Measurements from ENCODE around the gene NTN4.
"Not testable (repeated sequence)": the region's sequence is repeated elsewhere in the genome, so short reads cannot be mapped to it uniquely, and the experiment has no call there.

Gene NTN4

DNA sequence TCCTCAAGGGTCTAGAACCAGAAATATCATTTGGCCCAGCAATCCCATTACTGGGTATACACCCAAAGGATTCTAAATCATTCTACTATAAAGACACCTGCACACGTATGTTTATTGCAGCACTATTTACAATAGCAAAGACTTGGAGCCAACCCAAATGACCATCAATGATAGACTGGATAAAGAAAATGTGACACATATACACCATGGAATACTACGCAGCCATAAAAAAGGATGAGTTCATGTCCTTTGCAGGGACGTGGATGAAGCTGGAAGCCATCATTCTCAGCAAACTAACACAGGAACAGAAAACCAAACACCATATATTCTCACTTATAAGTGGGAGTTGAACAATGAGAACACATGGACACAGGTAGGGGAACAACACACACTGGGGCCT lies 112.8 kb downstream of the NTN4 start:
- not testable (repeated sequence) for H3K79me1 ChIP-seq (ENCODE audit: low read length); H4K5ac ChIP-seq (ENCODE audit: low read length)
- no CpG with 5 or more reads among the region's 3 CpGs for WGBS (ENCODE audit: extremely low coverage, insufficient coverage, low lambda C conversion rate)

GRCh38 chr12:95674631-95675030 lies 115.9 kb downstream of the NTN4 start:
- no CpG with 5 or more reads among the region's 1 CpG for WGBS (ENCODE audit: extremely low coverage, insufficient coverage, low lambda C conversion rate)

More for the DNA sequence above, 112.8 kb downstream of the NTN4 start:
- H3K23ac ChIP-seq (ENCODE audit: low read length); H2BK120ac ChIP-seq (ENCODE audit: low read depth, low read length); H2AK5ac ChIP-seq (ENCODE audit: low read length); H3K36me3 ChIP-seq (ENCODE audit: control insufficient read depth, insufficient read depth, low read length); H3K4ac ChIP-seq (ENCODE audit: low read depth, low read length); H4K8ac ChIP-seq (ENCODE audit: low read depth, low read length); H2BK5ac ChIP-seq (ENCODE audit: low read length); H3K27ac ChIP-seq (ENCODE audit: low read depth, low read length); H3K56ac ChIP-seq (ENCODE audit: low read length); H2BK15ac ChIP-seq (replicated peaks; ENCODE audit: low read depth); DNase-seq; H3K4me3 ChIP-seq (ENCODE audit: low read length); H3K9ac ChIP-seq (ENCODE audit: low read length); H3K4me2 ChIP-seq (ENCODE audit: low read length); H3K79me2 ChIP-seq (ENCODE audit: control insufficient read depth, insufficient read depth, low read length); H3K27me3 ChIP-seq (ENCODE audit: insufficient read depth, low read length, poor library complexity); H3K4me1 ChIP-seq (ENCODE audit: control insufficient read depth, low read depth, low read length); H3K18ac ChIP-seq (ENCODE audit: low read length): not testable (repeated sequence)

GRCh38 chr12:95674163-95674562 lies 116.4 kb downstream of the NTN4 start:
- Histone ChIP-seq H3K79me2 (ENCODE audit: control insufficient read depth, insufficient read depth, low read length) (no peaks in the 10 kb centered on the region), H3K36me3 (ENCODE audit: control insufficient read depth, insufficient read depth, low read length) (no peaks in the 10 kb centered on the region), H3K4me3 (ENCODE audit: low read length) (no peak overlapping the region), H3K56ac (ENCODE audit: low read length) (no peak overlapping the region), H2AK5ac (ENCODE audit: low read length) (no peak overlapping the region), H3K79me1 (ENCODE audit: low read length) (no peaks in the 10 kb centered on the region), H3K4ac (ENCODE audit: low read depth, low read length) (no peak overlapping the region), H3K4me2 (ENCODE audit: low read length) (no peak overlapping the region), H4K8ac (ENCODE audit: low read depth, low read length) (no peak overlapping the region), H3K23ac (ENCODE audit: low read length) (no peak overlapping the region), H2BK120ac (ENCODE audit: low read depth, low read length) (no peak overlapping the region), H3K4me1 (ENCODE audit: control insufficient read depth, low read depth, low read length) (no peaks in the 10 kb centered on the region), H2BK5ac (ENCODE audit: low read length) (no peak overlapping the region), H4K5ac (ENCODE audit: low read length) (no peak overlapping the region), H3K27ac (ENCODE audit: low read depth, low read length) (no peak overlapping the region), H2BK15ac (replicated peaks; ENCODE audit: low read depth) (no peak overlapping the region), H3K18ac (ENCODE audit: low read length) (no peak overlapping the region), H3K27me3 (ENCODE audit: insufficient read depth, low read length, poor library complexity) (no peaks in the 10 kb centered on the region), H3K9ac (ENCODE audit: low read length) (no peak overlapping the region)
- DNase-seq: no peak

More at GRCh38 chr12:95674631-95675030, 115.9 kb downstream of the NTN4 start:
- no peaks in the 10 kb centered on the region for H3K36me3 ChIP-seq (ENCODE audit: control insufficient read depth, insufficient read depth, low read length)
- no peaks in the 10 kb centered on the region for H3K79me1 ChIP-seq (ENCODE audit: low read length)
- no peak overlapping the region for H2BK120ac ChIP-seq (ENCODE audit: low read depth, low read length)
- H3K18ac ChIP-seq (ENCODE audit: low read length): no peak overlapping the region
- H3K56ac ChIP-seq (ENCODE audit: low read length): no peak overlapping the region
- no peak overlapping the region for H3K4me3 ChIP-seq (ENCODE audit: low read length)
- no peak overlapping the region for H4K5ac ChIP-seq (ENCODE audit: low read length)
- H3K27ac ChIP-seq (ENCODE audit: low read depth, low read length): no peak overlapping the region
- H3K4me2 ChIP-seq (ENCODE audit: low read length): no peak overlapping the region
- H3K79me2 ChIP-seq (ENCODE audit: control insufficient read depth, insufficient read depth, low read length): no peaks in the 10 kb centered on the region
- H2BK15ac ChIP-seq (replicated peaks; ENCODE audit: low read depth): no peak overlapping the region
- no peak overlapping the region for H3K23ac ChIP-seq (ENCODE audit: low read length)
- H3K4ac ChIP-seq (ENCODE audit: low read depth, low read length): no peak overlapping the region
- H2BK5ac ChIP-seq (ENCODE audit: low read length): no peak overlapping the region
- DNase-seq: no peak
- no peak overlapping the region for H4K8ac ChIP-seq (ENCODE audit: low read depth, low read length)
- no peak overlapping the region for H3K9ac ChIP-seq (ENCODE audit: low read length)
- H3K27me3 ChIP-seq (ENCODE audit: insufficient read depth, low read length, poor library complexity): no peaks in the 10 kb centered on the region
- H3K4me1 ChIP-seq (ENCODE audit: control insufficient read depth, low read depth, low read length): no peaks in the 10 kb centered on the region
- H2AK5ac ChIP-seq (ENCODE audit: low read length): no peak overlapping the region

DNA sequence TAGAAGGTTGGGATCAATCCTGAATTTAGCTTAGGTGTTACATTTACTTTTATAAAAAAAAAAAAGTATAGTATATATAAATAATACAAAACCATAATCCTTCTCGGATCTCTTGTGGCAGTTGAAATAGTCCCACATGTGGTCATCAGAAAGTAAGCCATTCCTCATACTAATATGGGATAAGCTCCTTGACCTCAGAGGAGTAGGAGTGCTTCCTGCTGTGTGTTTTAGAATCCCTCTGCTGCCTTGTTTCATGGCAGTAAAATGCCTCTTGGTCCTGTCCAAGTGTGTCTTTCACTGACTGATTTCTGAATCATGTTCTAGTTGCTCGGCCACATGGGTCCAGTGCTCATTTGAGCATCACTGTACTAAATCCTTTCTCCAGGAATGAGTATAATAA lies 117.0 kb downstream of the NTN4 start:
- Histone ChIP-seq H4K8ac (ENCODE audit: low read depth, low read length) (no peak overlapping the region), H3K36me3 (ENCODE audit: control insufficient read depth, insufficient read depth, low read length) (no peaks in the 10 kb centered on the region), H3K23ac (ENCODE audit: low read length) (no peak overlapping the region), H3K4ac (ENCODE audit: low read depth, low read length) (no peak overlapping the region), H2BK120ac (ENCODE audit: low read depth, low read length) (no peak overlapping the region), H3K4me1 (ENCODE audit: control insufficient read depth, low read depth, low read length) (no peaks in the 10 kb centered on the region), H2AK5ac (ENCODE audit: low read length) (no peak overlapping the region), H3K27ac (ENCODE audit: low read depth, low read length) (no peak overlapping the region), H2BK15ac (replicated peaks; ENCODE audit: low read depth) (no peak overlapping the region), H3K4me2 (ENCODE audit: low read length) (no peak overlapping the region), H3K9ac (ENCODE audit: low read length) (no peak overlapping the region), H3K56ac (ENCODE audit: low read length) (no peak overlapping the region), H3K4me3 (ENCODE audit: low read length) (no peak overlapping the region), H3K18ac (ENCODE audit: low read length) (no peak overlapping the region), H3K27me3 (ENCODE audit: insufficient read depth, low read length, poor library complexity) (no peaks in the 10 kb centered on the region), H2BK5ac (ENCODE audit: low read length) (no peak overlapping the region), H3K79me1 (ENCODE audit: low read length) (no peaks in the 10 kb centered on the region), H3K79me2 (ENCODE audit: control insufficient read depth, insufficient read depth, low read length) (no peaks in the 10 kb centered on the region), H4K5ac (ENCODE audit: low read length) (no peak overlapping the region)
- DNase-seq: no peak
- WGBS (ENCODE audit: extremely low coverage, insufficient coverage, low lambda C conversion rate): no CpG with 5 or more reads among the region's 2 CpGs

DNA sequence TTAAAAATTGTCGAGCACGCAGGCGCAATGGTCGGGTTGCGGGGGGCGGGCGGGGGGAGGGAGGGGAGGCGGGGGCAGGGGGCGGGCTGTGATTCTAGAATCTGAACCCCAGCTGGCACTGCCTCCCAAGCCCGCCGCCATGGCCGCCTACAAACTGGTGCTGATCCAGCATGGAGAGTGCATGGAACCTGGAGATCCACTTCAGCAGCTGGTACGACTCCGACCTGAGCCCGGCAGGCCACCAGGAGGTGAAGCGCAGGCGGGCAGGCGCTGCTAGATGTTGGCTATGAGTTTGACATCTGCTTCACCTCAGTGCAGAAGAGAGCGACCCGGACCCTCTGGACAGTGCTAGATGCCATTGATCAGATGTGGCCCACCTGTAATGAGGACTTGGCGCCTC lies 118.4 kb downstream of the NTN4 start:
- WGBS (ENCODE audit: extremely low coverage, insufficient coverage, low lambda C conversion rate): no CpG with 5 or more reads among the region's 21 CpGs
- Histone ChIP-seq H3K4me1 (ENCODE audit: control insufficient read depth, low read depth, low read length) (no peaks in the 10 kb centered on the region), H3K4me3 (ENCODE audit: low read length) (no peak overlapping the region), H2BK5ac (ENCODE audit: low read length) (no peak overlapping the region), H4K8ac (ENCODE audit: low read depth, low read length) (no peak overlapping the region), H3K36me3 (ENCODE audit: control insufficient read depth, insufficient read depth, low read length) (no peaks in the 10 kb centered on the region), H4K5ac (ENCODE audit: low read length) (no peak overlapping the region), H3K23ac (ENCODE audit: low read length) (no peak overlapping the region), H2BK120ac (ENCODE audit: low read depth, low read length) (no peak overlapping the region), H2BK15ac (replicated peaks; ENCODE audit: low read depth) (no peak overlapping the region), H3K56ac (ENCODE audit: low read length) (no peak overlapping the region), H3K18ac (ENCODE audit: low read length) (no peak overlapping the region), H3K79me2 (ENCODE audit: control insufficient read depth, insufficient read depth, low read length) (no peaks in the 10 kb centered on the region), H3K4ac (ENCODE audit: low read depth, low read length) (no peak overlapping the region), H3K27ac (ENCODE audit: low read depth, low read length) (no peak overlapping the region), H2AK5ac (ENCODE audit: low read length) (no peak overlapping the region), H3K79me1 (ENCODE audit: low read length) (no peaks in the 10 kb centered on the region), H3K9ac (ENCODE audit: low read length) (no peak overlapping the region), H3K27me3 (ENCODE audit: insufficient read depth, low read length, poor library complexity) (no peaks in the 10 kb centered on the region), H3K4me2 (ENCODE audit: low read length) (no peak overlapping the region)
- DNase-seq: no peak

DNA sequence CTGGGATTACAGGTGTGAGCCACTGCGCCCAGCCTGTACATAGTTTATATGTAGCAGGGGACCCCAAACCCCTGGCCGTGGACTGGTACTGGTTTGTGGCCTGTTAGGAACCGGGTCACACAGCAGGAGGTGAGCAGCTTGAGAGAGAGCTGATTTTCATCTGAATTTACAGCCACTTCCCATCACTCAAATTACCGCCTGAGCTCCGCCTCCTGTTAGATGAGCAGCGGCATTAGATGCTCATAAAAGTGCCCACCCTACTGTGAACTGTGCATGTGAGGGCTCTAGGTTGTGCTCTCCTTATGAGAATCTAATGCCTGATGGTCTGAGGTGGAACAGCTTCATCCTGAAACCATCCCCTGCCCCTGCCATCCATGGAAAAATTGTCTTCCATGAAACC lies 119.3 kb downstream of the NTN4 start:
- H2BK5ac ChIP-seq (ENCODE audit: low read length): no peak overlapping the region
- no peak overlapping the region for H4K5ac ChIP-seq (ENCODE audit: low read length)
- H3K4ac ChIP-seq (ENCODE audit: low read depth, low read length): no peak overlapping the region
- H3K79me1 ChIP-seq (ENCODE audit: low read length): no peaks in the 10 kb centered on the region
- DNase-seq: no peak
- no peak overlapping the region for H4K8ac ChIP-seq (ENCODE audit: low read depth, low read length)
- no peaks in the 10 kb centered on the region for H3K36me3 ChIP-seq (ENCODE audit: control insufficient read depth, insufficient read depth, low read length)
- H3K56ac ChIP-seq (ENCODE audit: low read length): no peak overlapping the region
- no peak overlapping the region for H2BK15ac ChIP-seq (replicated peaks; ENCODE audit: low read depth)
- H2AK5ac ChIP-seq (ENCODE audit: low read length): no peak overlapping the region
- no peak overlapping the region for H3K9ac ChIP-seq (ENCODE audit: low read length)
- H3K4me2 ChIP-seq (ENCODE audit: low read length): no peak overlapping the region
- no CpG with 5 or more reads among the region's 6 CpGs for whole genome bisulfite sequencing (ENCODE audit: extremely low coverage, insufficient coverage, low lambda C conversion rate)
- H2BK120ac ChIP-seq (ENCODE audit: low read depth, low read length): no peak overlapping the region
- H3K27ac ChIP-seq (ENCODE audit: low read depth, low read length): no peak overlapping the region
- H3K27me3 ChIP-seq (ENCODE audit: insufficient read depth, low read length, poor library complexity): no peaks in the 10 kb centered on the region
- no peak overlapping the region for H3K4me3 ChIP-seq (ENCODE audit: low read length)
- no peaks in the 10 kb centered on the region for H3K4me1 ChIP-seq (ENCODE audit: control insufficient read depth, low read depth, low read length)
- no peak overlapping the region for H3K23ac ChIP-seq (ENCODE audit: low read length)
- no peaks in the 10 kb centered on the region for H3K79me2 ChIP-seq (ENCODE audit: control insufficient read depth, insufficient read depth, low read length)
- no peak overlapping the region for H3K18ac ChIP-seq (ENCODE audit: low read length)
